ENCODE data around the gene DAAM1. TPM values are rescaled to one million over a fixed set of nuclear protein-coding genes. Genes with fewer than 3 reads are reported as not detected.

DAAM1 gene
- polyA plus RNA-seq, 1 donor from 2014 or later, result 161 TPM

- no peaks in the 10 kb centered on the region for H3F3A ChIP-seq (ENCODE audit: insufficient read depth, low read length, poor library complexity, severe bottlenecking)
- H3K36me3 ChIP-seq (ENCODE audit: insufficient read depth, low read length), result no peaks in the 10 kb centered on the region
- no peak overlapping the region for H3K9ac ChIP-seq (ENCODE audit: low read length)
- no peak overlapping the region for H3K4me2 ChIP-seq (ENCODE audit: low read length)
- H4K20me1 ChIP-seq (ENCODE audit: insufficient read depth), result no peaks in the 10 kb centered on the region
- H3K27me3 ChIP-seq (ENCODE audit: insufficient read depth, low read depth, low read length), result no peaks in the 10 kb centered on the region
- no peaks in the 10 kb centered on the region for H3K9me2 ChIP-seq (ENCODE audit: insufficient read depth, low read length)
- no peaks in the 10 kb centered on the region for H3K79me2 ChIP-seq (replicated peaks; ENCODE audit: insufficient read depth, low read length)
- TF ChIP-seq EZH2 (IDR thresholded peaks at IDR 0.05; ENCODE audit: borderline replicate concordance, insufficient read depth, low read length, poor library complexity, severe bottlenecking) (no peak), MXI1 (conservative IDR thresholded peaks at IDR 0.05; ENCODE audit: poor library complexity, severe bottlenecking) (no peak), REST (IDR thresholded peaks at IDR 0.05; ENCODE audit: borderline replicate concordance) (no peak), SMC3 (conservative IDR thresholded peaks at IDR 0.05; ENCODE audit: poor library complexity) (no peak), TAF1 (IDR thresholded peaks at IDR 0.05; ENCODE audit: low read depth) (no peak)
- TF ChIP-seq, protein P1, sequence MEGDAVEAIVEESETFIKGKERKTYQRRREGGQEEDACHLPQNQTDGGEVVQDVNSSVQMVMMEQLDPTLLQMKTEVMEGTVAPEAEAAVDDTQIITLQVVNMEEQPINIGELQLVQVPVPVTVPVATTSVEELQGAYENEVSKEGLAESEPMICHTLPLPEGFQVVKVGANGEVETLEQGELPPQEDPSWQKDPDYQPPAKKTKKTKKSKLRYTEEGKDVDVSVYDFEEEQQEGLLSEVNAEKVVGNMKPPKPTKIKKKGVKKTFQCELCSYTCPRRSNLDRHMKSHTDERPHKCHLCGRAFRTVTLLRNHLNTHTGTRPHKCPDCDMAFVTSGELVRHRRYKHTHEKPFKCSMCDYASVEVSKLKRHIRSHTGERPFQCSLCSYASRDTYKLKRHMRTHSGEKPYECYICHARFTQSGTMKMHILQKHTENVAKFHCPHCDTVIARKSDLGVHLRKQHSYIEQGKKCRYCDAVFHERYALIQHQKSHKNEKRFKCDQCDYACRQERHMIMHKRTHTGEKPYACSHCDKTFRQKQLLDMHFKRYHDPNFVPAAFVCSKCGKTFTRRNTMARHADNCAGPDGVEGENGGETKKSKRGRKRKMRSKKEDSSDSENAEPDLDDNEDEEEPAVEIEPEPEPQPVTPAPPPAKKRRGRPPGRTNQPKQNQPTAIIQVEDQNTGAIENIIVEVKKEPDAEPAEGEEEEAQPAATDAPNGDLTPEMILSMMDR (IDR thresholded peaks at IDR 0.05; ENCODE audit: poor library complexity, severe bottlenecking), result no peak
- no peaks in the 10 kb centered on the region for H3K9me3 ChIP-seq (ENCODE audit: low read length)
- H3K27ac ChIP-seq (ENCODE audit: low read length), result no peak overlapping the region
- no peak overlapping the region for H3K4me3 ChIP-seq (ENCODE audit: low read length)
- H2AFZ ChIP-seq (ENCODE audit: low read depth, low read length), result no peak overlapping the region
Measured at GRCh38 chr14:59313658-59314608, 125.5 kb downstream of the DAAM1 start.

DNA sequence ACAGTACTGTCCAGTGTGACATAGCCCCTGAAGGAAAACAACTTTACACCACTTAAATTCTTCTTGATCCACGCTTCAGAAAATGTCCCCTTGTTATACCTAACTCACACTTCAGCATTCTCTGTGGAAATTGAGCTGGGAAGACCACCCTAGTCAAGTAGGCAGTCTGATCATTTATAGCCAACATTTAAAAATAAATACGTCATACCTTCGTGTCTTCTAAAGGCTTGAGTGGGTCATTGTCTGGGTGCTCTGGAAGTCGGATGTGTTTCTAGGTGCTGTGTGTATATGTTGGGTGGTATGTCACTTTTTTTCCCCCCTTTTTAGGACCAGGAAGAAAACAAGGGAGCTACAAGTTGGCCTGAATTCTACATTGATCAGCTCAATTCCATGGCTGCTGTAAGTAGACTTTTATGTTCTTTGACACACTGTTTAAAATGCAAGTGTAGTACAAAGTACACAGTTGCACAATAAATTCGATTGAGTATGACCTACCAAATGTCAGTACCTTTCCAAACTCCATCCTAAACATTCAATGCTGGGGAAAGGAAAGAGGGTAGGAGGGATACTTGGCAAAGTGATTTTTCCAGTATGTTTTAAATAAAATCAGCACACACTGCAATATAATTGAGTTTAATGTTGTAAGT lies 126.6 kb downstream of the DAAM1 start:
- Histone ChIP-seq H3K27ac (ENCODE audit: low read length) (no peak overlapping the region), H3K9me2 (ENCODE audit: insufficient read depth, low read length) (no peaks in the 10 kb centered on the region), H3K36me3 (ENCODE audit: insufficient read depth, low read length) (no peaks in the 10 kb centered on the region), H3K4me2 (ENCODE audit: low read length) (no peak overlapping the region), H4K20me1 (ENCODE audit: insufficient read depth) (no peaks in the 10 kb centered on the region), H2AFZ (ENCODE audit: low read depth, low read length) (no peak overlapping the region), H3K9ac (ENCODE audit: low read length) (no peak overlapping the region), H3K9me3 (ENCODE audit: low read length) (no peaks in the 10 kb centered on the region), H3K27me3 (ENCODE audit: insufficient read depth, low read depth, low read length) (no peaks in the 10 kb centered on the region), H3F3A (ENCODE audit: insufficient read depth, low read length, poor library complexity, severe bottlenecking) (no peaks in the 10 kb centered on the region), H3K4me3 (ENCODE audit: low read length) (no peak overlapping the region), H3K79me2 (replicated peaks; ENCODE audit: insufficient read depth, low read length) (no peaks in the 10 kb centered on the region)
- no peak for TF ChIP-seq MXI1 (conservative IDR thresholded peaks at IDR 0.05; ENCODE audit: poor library complexity, severe bottlenecking)
- TF ChIP-seq RAD21 (conservative IDR thresholded peaks at IDR 0.05), result no peak
- TF ChIP-seq EP300 (conservative IDR thresholded peaks at IDR 0.05; ENCODE audit: poor library complexity, severe bottlenecking), result no peak
- TF ChIP-seq POLR2AphosphoS5 (IDR thresholded peaks at IDR 0.05), result no peak
- TF ChIP-seq SMC3 (conservative IDR thresholded peaks at IDR 0.05; ENCODE audit: poor library complexity), result no peak
- TF ChIP-seq REST (IDR thresholded peaks at IDR 0.05; ENCODE audit: borderline replicate concordance), result no peak
- TF ChIP-seq, protein P1 (IDR thresholded peaks at IDR 0.05; ENCODE audit: poor library complexity, severe bottlenecking), result no peak
- no peak for TF ChIP-seq TAF1 (IDR thresholded peaks at IDR 0.05; ENCODE audit: low read depth)
- TF ChIP-seq EZH2 (IDR thresholded peaks at IDR 0.05; ENCODE audit: borderline replicate concordance, insufficient read depth, low read length, poor library complexity, severe bottlenecking), result no peak

Measured in neural cell (in vitro differentiated cells).